GM18498 (cell line): ENCODE results near the gene LUZP2.

Source experiments
- ATAC-seq: cut with Tn5 transposase; IDR thresholded peaks from one replicate; pipeline ENCODE4 v1.9.1; 2021; ENCODE audit warnings: mild to moderate bottlenecking, moderate library complexity; ENCODE audit not compliant: unreplicated experiment

Gene LUZP2

DNA sequence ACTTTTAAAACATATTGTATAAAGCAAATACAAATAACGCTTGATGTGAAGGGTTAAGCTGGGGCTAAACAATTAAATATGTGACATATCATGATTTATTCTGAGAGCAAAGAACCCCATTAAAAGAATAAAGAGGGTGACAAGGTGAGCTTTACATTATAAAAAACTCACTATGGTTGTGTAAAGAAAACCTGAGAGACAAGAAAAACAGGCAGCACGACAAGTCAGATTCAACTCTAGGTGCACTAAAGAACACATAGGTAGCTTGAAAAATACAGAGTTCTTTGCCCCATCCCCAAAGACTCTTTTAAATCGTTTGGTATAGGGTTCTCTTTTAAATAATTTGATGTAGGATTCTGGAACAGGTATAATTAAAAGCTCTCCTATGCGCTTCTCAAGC lies 63.5 kb downstream of the LUZP2 start:
- ATAC-seq, result no peak

GRCh38 chr11:24567380-24567779 lies 70.5 kb downstream of the LUZP2 start:
- ATAC-seq, result no peak

- ATAC-seq, result no peak
Measured at GRCh38 chr11:24572376-24572775, 75.5 kb downstream of the LUZP2 start.

DNA sequence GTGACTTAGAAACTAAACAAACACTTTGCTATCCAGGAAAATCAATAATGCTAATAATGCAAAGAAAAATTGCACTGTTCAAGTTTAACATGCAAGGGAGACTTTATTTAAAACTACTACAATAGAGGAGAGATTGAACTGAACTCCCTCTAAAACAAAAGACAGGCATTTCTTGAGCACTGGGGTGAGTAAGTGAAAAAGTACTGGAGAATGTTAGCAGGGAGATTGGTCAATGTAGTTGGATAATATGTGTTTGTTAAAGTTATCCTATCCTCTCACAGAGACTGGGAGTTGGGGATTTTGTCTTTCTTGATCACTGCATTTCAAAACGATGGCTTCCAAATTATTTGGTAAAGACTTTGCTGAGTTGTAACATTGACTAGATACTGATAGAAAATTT lies 77.6 kb downstream of the LUZP2 start:
- ATAC-seq, result no peak

GRCh38 chr11:24575392-24575791 lies 78.5 kb downstream of the LUZP2 start:
- ATAC-seq, result no peak

GRCh38 chr11:24585192-24585591 lies 88.3 kb downstream of the LUZP2 start:
- no peak for ATAC-seq

- no peak for ATAC-seq
Measured at GRCh38 chr11:24587635-24588034, 90.8 kb downstream of the LUZP2 start.

GRCh38 chr11:24588081-24588480 lies 91.2 kb downstream of the LUZP2 start:
- ATAC-seq, result no peak

DNA sequence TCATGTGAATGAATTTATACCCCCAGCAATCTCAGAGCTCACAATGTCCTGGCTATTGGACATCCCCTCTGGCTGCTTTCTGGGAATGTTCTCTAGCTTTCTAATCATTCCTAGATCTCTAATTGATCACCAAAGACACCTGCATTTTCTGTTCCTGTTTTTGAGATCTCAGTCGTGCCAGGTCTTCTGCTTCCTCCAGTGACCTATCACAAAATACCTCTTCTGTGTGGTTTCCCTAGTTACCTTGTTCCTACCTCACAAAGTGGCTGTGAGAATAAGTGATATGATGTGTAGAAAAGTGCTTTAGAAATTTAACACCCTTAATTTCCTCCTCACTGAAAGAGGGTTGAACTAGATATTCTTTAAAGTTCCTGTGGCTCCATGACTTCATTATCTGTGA lies 92.2 kb downstream of the LUZP2 start:
- no peak for ATAC-seq

- ATAC-seq, result no peak
Measured at GRCh38 chr11:24591283-24591682, 94.4 kb downstream of the LUZP2 start.

DNA sequence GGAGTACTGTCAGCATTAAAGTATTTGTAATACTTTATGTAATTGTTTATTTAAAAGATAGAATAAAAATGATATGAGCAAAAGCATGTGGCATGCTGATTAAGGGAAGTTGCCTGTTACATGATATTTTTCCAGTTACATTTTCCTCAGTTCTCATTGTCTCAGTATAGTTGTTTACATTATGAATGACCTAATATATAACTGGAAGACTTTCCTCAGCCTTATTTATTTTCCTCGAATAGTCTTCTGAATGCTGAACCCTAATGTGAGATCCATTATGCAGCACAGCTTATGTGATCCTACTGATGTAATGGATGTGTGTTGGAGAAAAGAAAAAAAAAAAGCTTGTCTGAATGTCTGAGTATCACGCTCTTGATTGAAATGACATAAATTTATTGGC lies 95.5 kb downstream of the LUZP2 start:
- no peak for ATAC-seq

DNA sequence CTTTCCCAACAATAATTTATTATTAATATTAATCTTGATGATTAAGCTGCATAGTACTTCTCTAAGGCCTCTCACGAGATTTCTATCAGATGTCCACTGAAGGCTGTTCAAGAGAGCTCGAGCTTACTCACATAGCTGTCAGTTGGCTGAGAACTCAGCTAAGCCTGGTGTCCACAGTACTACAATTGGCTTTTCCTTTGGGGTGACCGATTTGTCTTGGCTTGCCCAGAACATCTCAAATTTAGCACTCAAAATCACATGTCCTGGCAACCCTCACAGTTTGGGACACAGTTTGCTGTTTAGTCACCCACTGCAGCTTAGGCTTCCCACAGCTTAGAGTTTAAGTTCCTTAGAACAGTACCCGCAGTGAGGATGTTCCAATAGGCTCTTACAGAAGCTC lies 96.5 kb downstream of the LUZP2 start:
- ATAC-seq, result no peak

DNA sequence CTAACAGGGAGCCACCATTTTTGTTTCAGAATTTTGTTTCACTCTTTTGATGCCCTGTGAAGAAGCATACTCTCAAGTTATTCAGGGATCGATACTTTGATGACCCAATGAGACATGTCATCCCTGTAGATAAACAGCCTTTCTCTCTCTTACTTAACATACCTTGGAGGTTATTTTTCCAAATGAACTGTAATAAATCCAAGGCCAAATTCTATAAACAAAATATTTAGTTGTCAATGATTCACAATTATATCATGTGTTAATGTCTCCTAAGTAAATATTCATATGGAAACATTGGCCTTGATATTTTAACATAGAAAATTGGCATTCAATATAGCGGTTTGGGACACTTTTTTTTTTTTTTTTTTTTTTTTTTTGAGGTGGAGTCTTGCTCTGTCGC lies 97.5 kb downstream of the LUZP2 start:
- no peak for ATAC-seq

DNA sequence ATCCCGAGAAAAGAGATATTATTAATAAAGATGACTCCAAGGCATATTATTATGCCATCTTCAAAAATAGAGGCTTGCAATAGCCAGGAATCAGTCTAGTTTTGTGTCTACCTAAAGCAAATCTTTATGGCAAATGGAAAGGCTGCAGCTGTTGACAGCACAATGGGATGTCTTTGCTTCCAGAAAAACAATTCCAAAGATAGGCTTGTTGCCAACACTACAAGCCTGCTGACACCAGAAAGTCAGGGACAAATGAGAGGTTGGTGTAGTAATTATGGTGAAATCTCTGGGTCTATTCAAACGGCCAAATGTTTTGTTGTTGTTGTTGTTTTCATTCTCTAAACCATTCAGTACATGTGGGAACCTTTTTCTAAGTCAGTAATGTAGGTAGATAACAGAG lies 101.8 kb downstream of the LUZP2 start:
- ATAC-seq, result no peak

DNA sequence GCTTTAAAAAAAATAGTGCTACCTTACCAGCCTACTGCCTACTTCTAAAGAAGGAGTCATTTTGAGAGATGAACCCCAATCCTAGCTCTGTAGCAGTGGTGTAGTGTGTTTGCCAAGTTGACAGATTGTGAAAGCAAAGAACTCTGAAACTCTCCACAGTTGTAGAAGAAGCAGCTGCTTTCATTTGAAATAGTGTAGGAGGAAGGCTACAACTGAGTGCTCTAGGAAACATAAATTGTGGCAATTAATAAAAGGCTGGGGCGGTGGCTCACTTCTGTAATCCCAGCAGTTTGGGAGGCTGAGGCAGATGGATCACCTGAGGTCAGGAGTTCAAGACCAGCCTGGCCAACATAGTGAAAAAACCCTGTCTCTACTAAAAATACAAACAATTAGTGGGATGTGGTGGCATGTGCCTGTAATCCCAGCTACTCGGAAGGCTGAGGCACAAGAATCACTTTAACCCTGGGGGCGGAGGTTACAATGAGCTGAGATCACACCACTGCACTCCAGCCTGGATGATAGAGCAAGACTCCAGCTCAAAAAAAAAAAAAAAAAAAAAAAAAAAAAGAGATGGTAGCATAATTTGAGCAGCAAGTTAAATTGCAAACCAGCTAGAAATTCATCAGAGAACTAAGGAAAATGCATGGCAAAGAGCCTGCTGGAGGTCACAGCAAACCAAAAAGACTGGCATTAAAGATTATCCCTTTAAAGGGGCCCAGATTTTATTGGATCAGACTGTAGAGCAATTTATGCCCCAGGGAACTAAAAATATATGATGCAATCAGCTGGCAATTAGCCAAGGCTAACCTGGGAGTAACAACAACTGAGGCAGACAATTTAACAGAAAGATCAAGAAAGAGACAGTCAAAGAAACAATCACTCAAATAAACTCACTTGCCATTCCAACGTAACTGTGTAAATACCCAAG lies 112.6 kb downstream of the LUZP2 start:
- ATAC-seq, result no peak

DNA sequence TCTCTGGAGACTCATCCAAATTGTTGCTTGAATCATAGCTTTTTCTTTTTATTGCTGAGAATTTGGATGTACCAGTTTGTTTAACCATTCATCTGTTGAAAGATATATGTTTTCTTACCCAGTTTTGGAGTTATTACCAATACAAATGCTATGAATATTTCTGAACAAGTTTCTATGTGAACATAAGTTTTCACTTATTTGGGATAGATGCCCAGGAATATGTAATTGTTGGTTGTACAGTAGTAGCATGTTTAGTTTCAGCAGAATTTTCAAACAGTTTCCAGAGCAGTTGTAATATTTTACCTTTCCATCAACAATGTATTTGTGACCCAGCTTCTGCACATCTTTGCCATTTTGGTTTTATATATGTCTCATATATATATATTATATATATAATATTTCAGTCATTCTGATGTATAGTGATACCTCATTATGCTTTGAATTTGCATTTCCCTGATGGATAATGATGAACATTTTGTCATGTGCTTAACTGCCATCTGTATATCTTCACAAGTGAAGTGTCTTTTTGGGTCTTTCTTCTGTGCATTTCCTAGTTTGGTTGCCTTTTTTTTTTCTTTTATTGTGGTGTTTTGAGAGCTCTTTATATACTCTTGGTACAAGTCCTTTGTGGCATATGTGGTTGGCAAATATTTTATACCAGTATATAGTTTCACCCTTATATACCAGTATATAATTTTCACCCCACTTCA lies 118.8 kb downstream of the LUZP2 start:
- ATAC-seq, result no peak

GRCh38 chr11:24617856-24618255 lies 121.0 kb downstream of the LUZP2 start:
- no peak for ATAC-seq

GRCh38 chr11:24619900-24620299 lies 123.0 kb downstream of the LUZP2 start:
- ATAC-seq, result no peak

- ATAC-seq, result no peak
Measured at GRCh38 chr11:24622262-24622661, 125.4 kb downstream of the LUZP2 start.

- ATAC-seq, result no peak
Measured at GRCh38 chr11:24623121-24623520, 126.3 kb downstream of the LUZP2 start.

GRCh38 chr11:24624432-24624831 lies 127.6 kb downstream of the LUZP2 start:
- ATAC-seq, result no peak

DNA sequence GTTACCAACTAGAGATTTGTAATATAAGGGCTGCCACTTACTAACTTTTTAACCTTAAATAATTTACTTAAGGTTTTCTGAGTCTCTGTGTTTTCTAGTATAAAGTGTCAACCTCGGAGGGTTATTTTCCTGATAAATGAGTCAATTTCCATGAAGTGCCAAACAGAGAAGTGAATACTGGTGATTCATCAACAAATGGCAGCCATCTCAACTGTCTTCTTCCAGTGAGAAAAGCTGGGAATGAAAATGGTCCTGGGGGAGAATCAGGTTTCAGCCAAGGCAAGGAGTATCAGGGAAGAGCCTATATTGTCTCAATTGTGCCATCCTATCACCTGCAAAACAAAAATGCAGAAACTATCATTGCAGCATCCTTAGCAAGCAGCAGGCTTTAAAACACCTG lies 129.1 kb downstream of the LUZP2 start:
- no peak for ATAC-seq
